Stimulated activated CD4-positive, alpha-beta T cell treated with anti-CD3 and anti-CD28 coated beads, Interleukin-1b, Interleukin-23, amount 100 ng/mL, for 1 hour (primary cell): Measurements from ENCODE around the gene BOD1L2.

Experiments
- DNase-seq, 2 donors: peaks; one replicate each; pipeline ENCODE4 v3.0.0-alpha.2; 2020; ENCODE audit warnings: low read depth in 2 of 2

BOD1L2 gene

GRCh38 chr18:57146956-57147636 is at the start of gene BOD1L2:
Gene BOD1L2, plus strand, starts transcription at chr18:57147087. Its CDS starts 226 bp downstream, at chr18:57147313.
- DNase-seq = no peak

- no peak for DNase-seq
Observed at GRCh38 chr18:57107140-57107832, 39.6 kb upstream of the BOD1L2 start.

- no peak for DNase-seq
Observed at GRCh38 chr18:57110290-57110689, 36.6 kb upstream of the BOD1L2 start.

- DNase-seq = no peak
Observed at GRCh38 chr18:57113799-57114420, 33.0 kb upstream of the BOD1L2 start.

GRCh38 chr18:57116598-57117132 is 30.2 kb upstream of the BOD1L2 start:
- no peak for DNase-seq

GRCh38 chr18:57121542-57122112 is 25.3 kb upstream of the BOD1L2 start:
- DNase-seq = no peak

GRCh38 chr18:57122936-57123510 is 23.9 kb upstream of the BOD1L2 start:
- DNase-seq = no peak

GRCh38 chr18:57125627-57126026 is 21.3 kb upstream of the BOD1L2 start:
- DNase-seq = no peak

GRCh38 chr18:57128220-57128932 is 18.5 kb upstream of the BOD1L2 start:
- no peak for DNase-seq

- DNase-seq = no peak
Observed at GRCh38 chr18:57131101-57131500, 15.8 kb upstream of the BOD1L2 start.

- DNase-seq = no peak
Observed at GRCh38 chr18:57131782-57132181, 15.1 kb upstream of the BOD1L2 start.

GRCh38 chr18:57134618-57135135 is 12.2 kb upstream of the BOD1L2 start:
- DNase-seq = no peak

GRCh38 chr18:57135699-57136098 is 11.2 kb upstream of the BOD1L2 start:
- no peak for DNase-seq

- DNase-seq = no peak
Observed at GRCh38 chr18:57137847-57138246, 9.0 kb upstream of the BOD1L2 start.

- DNase-seq = no peak
Observed at GRCh38 chr18:57141208-57142129, 5.4 kb upstream of the BOD1L2 start.

GRCh38 chr18:57142324-57142723 is 4.6 kb upstream of the BOD1L2 start:
- no peak for DNase-seq

- DNase-seq = no peak
Observed at GRCh38 chr18:57143265-57143664, 3.6 kb upstream of the BOD1L2 start.

GRCh38 chr18:57148263-57148662 is 1.4 kb downstream of the BOD1L2 start:
- DNase-seq = no peak

- DNase-seq = no peak
Observed at GRCh38 chr18:57149051-57149450, 2.2 kb downstream of the BOD1L2 start.

GRCh38 chr18:57149531-57149930 is 2.6 kb downstream of the BOD1L2 start:
- no peak for DNase-seq
